ENCODE measurements around the gene GTF2F2.

GTF2F2 gene

DNA sequence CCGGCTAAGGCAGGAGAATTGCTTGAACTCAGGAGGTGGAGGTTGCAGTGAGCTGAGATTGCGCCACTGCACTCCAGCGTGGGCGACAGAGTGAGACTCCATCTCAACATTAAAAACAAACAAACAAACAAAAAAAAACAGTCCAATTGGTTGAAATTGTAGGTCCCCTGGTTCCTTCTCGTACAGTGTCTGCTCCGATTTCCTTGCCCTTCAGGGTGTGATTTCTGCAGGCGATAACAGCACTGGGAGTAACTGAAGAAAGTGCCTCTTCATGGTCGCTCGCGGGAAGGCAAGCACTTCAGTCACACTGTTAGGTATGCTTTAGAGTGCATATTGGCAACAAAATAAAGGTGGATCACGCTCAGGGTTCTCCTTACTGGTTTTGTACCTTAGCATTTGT lies 181.0 kb downstream of the GTF2F2 start:
- no peak for DNase-seq (ENCODE audit: low read depth)

DNA sequence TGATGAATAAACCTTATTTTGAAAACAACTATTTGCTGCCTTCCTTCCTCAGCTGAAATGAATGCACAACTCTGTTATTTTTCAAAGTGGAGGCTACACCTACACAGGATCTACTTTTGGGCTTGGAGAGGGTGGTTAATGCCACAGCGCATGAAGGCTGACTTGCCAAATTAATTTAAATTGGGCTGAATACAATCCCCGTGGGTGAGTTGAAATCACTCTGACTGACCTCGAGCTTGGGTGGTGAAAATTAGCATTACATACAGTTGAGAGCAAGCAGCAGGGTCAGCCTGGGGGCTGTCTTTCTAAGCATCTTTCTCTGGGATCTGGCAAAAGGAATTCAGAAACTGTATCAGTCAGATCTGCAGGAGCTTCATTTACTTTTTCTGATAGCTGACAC lies 182.2 kb downstream of the GTF2F2 start:
- no peak for DNase-seq (ENCODE audit: low read depth)

DNA sequence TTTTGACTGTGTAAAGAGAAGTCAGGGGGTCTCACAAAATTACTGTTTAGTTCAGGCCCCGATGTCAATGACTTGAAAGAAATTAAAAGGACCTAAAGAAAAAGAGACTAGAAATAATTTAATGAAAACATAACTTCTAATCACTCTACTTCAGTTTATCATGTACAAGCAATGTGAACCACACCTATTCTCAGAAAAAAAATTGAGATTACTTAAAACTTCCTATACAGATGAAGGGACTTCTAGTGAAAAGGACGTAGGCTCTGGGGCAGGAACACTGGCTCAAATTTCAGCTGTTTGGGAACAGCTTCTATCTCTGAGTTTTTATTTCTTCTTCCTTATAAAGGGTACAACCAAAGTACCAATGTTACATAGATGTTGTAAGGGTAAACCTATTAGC lies 182.7 kb downstream of the GTF2F2 start:
- DNase-seq (ENCODE audit: low read depth): no peak

DNA sequence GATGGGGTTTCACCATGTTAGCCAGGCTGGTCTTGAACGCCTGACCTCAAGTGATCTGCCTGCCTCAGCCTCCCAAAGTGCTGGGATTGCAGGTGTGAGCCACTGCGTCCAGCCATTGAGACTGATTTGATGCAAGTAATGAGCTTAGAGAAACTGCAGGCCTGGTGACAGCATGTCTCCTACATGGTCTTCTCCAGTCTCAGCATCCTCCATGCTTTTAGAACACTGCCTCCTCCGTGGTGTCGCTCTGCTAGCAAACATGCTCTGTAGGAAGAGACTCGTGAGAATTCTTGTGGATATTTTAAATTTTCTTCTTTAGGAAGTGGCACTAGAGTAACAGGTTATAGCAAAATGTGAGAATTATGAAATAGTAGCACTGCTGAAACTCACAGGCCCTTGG lies 183.6 kb downstream of the GTF2F2 start:
- DNase-seq (ENCODE audit: low read depth): no peak

DNA sequence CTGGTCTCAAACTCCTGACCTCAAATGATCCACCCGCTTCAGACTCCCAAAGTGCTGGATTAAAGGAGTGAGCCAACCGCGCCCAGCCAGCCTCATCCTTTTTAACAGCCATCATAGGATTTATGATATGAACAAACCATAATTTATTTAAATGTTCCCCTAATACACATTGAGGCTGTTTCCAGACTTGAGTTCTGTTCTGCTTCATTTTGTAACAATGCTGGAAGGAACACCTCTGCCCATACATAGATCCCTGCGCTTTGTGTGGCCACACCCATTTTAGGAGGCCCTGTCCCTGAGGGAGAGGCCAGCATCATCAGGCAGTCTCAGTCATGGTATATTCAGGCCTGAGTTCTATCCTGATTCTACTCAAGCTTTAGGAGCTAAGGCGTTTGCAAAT lies 184.8 kb downstream of the GTF2F2 start:
- no peak for DNase-seq (ENCODE audit: low read depth)

DNA sequence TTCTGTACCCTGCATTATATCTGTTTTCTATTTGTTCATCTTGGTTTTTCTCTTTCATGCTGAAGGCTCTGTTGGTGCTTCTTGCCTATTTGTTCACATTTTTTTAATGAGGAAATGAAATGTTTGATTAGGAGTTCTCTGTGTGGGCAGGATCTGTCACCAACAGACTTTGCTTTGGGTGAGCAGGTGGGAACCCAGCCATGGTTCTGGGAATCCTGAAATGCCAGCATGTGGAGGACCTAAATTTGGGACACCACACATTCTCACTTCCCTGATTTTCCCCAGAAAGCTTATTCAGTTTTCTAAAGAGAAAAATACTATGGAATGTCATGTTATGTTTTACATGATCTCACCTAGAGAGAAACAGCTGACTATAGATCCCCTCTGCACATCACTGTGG lies 186.7 kb downstream of the GTF2F2 start:
- no peak for DNase-seq (ENCODE audit: low read depth)

DNA sequence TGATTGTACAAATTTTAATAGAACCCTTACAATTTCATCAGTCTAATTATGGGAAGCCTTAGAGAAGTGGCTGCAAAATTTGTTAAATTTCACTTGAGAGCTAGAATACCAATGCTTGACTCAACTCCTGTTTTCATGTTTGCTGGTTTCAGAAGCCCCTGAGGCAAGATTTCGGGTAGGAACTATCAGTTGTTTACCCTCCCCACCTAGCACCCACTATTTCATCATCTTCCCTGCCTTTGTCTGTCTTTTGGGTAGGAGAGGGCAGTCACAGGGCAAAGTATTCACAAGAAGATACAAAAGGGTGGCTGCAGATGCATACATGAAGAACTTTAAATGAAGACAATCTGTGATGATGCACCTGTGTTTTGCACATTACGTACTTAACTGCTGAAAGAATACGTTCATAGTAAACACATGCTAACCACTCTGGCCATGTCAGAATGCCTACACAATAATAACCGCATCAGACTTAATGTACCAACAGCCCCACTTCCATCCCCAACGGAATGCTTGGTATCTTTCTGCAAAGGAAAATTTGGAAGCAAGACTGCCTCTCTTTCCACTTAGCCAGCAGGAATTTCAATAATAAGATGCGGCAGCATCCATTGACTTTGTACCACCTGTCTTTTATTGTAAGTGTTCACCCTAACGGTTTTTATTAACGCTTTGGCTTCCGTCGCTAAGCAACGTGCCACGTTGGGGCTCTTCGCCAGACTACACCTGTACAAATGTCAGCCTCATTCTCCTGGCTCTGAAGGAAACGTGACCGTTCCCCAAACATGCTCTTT lies 190.2 kb downstream of the GTF2F2 start:
- DNase-seq (ENCODE audit: low read depth): no peak

DNA sequence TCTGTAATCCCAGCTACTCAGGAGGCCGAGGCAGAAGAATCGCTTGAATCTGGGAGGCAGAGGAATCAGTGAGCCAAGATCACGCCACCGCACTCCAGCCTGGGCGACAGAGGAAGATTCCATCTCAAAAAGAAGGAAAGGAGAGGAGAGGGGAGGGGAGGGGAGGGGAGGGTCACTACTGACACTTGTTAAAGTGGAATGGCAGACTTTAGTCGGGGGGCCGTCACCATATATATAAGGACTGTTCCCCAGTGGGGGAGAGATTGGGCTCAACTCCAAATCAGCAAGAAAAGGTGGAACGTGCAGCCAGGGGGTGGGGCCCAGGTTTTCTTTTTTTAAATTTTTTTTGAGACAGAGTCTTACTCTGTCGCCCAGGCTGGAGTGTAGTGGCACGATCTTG lies 194.5 kb downstream of the GTF2F2 start:
- DNase-seq (ENCODE audit: low read depth): no peak

DNA sequence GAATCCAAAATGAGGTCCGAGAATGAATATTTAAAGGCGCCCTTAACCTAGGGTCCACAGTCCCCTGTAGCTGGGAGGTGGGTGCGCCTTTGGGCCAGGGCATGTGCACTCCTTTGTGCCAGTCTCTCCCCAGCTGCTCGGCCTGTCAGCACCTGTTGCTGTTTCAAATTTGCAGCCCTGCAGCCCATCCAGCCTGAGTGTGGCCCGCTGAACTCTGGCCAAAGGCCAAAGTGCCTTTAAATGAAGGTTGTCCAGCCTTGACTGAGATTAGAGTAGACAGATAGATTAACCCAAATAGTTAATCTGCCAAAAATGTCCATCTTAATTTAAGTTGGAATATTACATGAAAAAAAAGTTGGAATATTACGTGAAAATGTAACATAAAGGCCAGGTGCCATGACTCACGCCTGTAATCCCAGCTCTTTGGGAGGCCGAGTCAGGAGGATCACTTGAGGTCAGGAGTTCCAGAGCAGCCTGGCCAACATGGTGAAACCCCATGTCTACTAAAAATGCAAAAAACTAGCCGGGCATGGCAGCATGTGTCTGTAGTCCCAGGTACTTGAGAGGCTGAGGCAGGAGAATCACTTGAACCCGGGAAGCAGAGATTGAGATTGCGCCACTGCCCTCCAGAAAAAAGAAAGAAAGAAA lies 195.3 kb downstream of the GTF2F2 start:
- no peak for DNase-seq (ENCODE audit: low read depth)

DNA sequence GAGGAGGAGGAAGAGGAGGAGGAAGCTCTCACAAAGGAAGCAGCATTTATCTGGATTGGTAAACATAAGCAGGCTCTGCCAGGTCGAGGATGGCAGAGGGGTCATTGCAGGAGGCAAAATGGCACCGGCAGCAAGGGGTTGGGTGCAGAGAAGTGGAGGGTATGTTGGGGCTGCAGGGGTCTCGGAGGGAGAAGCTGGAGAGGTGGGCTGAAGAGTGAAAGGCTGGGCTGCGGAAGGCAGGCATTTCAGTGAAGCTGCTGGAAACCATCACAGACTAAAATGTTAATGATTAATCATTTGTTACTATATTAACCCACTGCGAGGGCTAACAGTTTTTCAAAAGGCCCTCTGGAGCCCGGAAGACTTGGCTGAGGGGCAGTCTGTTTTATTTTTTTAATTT lies 196.0 kb downstream of the GTF2F2 start:
- no peak for DNase-seq (ENCODE audit: low read depth)

DNA sequence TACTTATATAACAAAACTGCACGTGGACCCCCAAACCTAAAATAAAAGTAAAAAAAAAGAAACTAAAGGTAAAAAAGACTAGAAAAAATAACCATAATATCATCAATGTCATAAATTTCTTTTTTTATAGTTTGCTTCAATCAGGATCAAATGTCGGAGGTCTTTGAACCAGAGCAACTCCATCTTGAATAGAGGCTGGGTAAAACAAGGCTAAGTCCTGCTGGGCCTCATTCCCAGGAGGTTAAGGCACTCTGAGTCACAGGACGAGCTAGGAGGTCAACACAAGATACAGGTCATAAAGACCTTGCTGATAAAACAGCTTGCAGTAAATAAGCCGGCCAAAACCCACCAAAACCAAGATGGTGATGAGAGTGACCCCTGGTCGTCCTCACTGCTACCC lies 196.7 kb downstream of the GTF2F2 start:
- no peak for DNase-seq (ENCODE audit: low read depth)

DNA sequence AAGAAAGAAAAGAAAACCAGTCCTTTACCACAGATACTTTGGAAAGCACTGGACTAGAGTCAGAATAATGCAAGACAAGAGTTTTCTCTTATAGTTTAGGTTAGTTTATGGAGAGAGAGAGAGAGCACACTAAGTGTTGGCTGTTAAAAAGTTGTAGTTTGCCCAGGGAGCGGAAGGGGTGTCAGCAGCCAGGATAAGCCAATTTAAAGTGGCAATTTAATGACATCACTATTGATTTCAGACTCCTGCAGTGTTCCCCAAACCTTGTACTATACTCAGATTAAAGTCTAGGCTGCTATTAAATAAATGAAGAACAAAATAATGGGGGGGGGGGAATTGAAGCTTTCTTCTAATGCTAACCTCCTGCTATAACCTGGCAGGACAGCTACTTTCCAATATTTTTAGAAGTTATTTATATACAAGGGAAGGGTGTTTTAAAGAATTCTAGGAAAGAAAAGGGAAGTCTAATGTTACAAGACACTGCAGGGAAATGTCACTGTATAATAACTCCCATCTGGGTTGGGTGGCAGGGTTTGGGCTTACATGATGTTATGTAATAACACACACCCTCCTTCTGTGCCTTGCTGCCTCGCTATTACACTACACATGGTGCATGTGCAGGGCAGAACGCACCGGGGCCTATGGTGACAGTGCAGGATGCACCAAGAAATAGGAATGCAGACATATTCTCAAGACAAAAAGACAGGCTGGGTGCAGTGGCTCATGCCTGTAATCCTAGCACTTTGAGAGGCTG lies 200.7 kb downstream of the GTF2F2 start:
- DNase-seq (ENCODE audit: low read depth): no peak

DNA sequence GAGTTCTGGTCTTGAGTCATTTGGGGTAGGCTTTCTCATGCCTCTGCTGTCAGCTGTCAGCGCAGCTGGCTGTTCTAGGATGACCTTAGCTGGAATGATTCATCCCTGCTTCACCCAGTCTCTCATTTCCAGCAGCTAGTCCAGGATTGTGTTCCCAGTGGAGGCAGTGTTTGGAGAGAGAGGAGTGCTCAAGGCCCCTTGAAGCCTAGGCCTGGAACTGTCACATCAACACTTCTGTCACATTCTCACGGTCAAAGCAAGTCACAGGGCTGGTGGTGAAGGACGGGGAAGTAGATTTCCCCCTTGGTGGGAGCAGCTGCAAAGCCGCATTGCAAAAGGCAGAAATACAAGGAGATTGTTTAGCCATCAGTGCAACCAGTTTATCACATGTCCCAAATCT lies 205.5 kb downstream of the GTF2F2 start:
- no peak for DNase-seq (ENCODE audit: low read depth)

DNA sequence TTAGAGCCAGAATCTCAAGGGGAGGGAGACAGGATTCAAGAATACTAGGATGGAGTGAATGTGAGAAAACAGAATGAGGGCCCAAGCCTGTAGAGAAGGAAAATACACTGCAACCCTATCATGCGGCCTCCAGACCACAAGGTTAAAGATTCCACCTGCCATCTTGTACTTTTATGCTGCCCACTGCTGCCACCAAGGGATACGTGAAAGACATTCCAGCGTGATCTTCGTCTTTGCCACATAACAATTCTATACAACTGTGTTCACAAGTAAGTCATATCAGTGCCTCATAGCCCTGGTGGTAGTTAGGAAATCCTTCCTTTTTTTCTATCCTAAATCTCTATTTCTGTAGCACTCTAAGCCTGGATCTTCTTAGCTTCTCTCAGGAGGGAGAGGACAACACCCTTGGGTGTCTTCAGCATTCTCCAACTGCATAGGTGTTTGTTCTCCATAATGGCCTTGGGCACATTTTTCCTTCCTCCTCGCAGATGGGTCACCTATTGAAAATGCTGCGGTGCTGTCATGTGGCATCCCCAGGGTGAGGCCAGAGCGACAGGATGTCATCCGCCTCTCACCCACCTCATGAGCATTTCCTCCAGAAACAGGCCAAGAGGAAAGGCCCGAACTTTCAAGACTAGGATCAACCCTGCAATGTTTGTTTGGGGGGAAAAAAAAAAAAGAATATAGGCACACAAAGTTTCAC lies 207.1 kb downstream of the GTF2F2 start:
- DNase-seq (ENCODE audit: low read depth): no peak

DNA sequence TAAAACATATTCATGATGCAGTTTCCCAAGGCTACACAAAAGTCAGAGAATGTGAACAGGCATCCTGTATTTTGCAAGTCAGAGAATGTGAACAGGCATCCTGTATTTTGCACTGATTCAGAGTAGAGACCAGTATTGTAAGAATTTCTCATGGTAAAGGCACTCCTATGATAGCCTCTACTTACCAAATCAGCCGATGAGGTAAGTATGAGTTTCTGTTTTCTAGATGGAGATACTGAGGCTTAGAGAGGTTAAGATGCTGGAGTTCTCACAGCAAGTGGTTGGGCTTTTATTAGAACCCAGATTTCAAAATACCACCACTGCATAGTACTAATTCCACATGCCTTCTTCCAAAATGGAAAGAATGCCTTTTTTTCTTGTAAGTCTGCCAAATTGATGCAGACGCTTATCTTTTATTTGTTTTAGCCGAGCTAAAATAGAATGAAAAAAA lies 208.4 kb downstream of the GTF2F2 start:
- no peak for DNase-seq (ENCODE audit: low read depth)

DNA sequence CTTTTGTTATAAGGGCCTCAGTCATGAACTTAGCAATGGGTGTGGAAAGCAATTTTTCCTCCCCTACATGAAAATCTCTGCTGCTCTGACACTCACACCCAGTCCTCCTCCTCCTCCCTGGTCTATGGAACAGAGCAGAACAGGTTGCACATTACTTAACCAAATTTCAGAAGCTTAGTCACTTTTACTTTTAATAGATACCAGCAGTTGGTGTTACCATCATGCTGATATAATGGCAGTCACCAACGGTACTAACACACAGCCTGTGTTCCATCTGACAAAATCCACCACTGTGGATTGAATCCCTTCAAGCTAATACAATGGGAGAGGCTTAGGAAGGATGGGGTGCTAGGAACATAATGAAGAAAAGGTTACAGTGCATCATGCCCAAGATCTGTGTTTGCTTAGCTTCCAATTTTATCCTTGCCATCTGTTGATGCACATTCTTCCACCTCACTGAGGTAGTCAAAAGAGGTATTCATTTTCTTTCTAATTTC lies 210.9 kb downstream of the GTF2F2 start:
- DNase-seq (ENCODE audit: low read depth): no peak

DNA sequence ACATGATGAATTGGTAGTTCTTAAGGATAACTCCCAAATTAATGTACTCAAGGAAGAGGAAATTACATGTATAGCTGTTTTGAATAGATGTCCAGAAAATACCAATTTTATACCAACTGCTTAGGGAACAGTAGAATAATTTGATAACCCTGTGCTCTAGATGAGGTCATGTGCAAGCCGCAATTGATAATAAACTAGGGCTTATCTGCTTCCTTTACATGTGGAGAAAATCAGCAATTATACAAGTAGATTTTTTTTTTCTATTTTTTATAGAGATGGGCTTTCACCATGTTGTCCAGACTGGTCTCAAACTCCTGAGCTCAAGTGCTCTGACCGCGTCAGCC lies 211.4 kb downstream of the GTF2F2 start:
- DNase-seq (ENCODE audit: low read depth): no peak

DNA sequence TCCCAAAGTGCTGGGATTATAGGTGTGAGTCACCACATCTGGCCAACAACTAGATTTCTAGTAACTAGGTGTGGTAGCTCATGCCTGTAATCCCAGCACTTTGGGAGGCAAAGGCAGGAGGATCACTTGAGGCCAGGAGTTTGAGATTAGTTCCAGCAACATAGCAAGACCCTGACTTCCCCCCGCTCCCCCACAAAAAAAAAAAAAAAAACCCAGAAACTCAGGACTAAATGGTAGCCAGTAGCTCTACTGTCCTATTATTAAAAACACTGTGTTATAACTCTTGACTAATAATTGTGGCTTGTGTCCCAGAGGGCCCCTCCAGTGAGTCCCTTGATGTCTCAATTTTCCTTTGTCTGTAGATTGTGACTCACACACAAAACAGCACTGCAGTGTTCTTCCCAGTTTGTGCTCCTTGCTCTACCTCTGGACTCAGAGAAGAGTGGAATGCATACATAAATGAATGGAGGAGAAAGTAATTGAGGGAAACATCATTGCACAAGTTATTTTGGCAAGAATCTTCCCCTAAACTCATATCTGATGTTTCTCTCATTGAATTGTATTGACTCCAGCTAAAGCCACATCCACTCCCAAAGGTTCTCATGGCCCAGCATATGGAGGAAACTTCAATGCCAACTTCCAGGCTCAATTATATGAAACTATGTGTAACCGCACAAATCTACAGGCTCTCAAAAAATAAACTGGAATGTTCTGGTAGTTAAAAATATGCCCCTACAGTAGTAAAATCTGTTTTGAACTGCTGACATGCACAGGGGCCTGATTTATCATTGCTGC lies 211.9 kb downstream of the GTF2F2 start:
- no peak for DNase-seq (ENCODE audit: low read depth)

DNA sequence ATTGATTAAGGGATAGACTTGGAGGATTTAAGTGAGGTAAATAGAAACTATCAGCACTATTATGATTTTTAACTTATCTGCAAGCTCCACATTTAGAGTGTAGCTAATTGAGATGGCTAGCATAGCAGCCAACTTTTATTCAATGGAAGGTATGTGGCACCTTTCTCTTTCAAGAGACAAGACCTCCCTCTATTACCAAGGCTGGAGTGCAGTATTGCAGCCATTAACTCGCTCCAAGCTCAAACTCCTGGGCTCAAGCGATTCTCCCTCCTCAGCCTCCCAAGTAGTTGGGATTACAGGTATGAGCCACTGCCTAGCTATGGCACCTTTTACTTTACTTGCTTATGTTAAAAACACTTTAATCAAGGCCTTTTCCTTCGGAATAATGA lies 212.5 kb downstream of the GTF2F2 start:
- no peak for DNase-seq (ENCODE audit: low read depth)

DNA sequence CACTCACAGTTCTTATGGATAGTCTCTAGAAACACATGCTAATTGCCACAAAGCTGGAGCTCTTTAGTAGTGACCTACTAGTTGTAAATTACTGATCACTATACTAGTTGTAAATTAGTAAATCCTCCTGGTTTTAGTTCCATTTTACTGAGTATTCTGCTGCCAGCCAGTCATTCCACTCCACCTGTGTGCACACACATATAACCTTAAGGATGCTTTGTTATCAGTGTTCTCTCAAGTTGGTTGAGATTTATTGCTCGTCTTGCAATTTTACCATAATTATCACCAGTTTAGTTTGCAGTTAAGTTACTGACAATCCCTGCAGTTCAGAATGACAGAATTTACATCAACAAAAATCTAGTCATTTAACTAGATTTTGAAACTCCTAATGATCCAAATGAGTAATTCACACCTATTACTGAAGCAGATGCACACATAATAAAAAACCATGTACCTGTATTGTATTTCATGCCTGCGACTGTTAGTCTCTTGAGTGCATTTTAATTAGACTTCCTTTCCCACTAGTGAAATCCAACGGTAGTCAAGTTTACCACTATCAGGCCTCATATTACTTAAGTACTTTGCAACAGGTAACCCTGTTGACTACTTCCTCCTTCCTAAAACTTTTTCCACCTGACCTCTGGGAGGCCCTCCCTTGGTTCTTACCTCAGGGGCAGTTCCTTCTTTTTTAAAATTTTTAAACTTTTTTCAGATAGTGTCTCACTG lies 213.1 kb downstream of the GTF2F2 start:
- no peak for DNase-seq (ENCODE audit: low read depth)

Measured in activated T-cell treated with anti-CD3 and anti-CD28 coated beads for 24 hours (primary cell).